Loucy (cell line): ENCODE results near the gene TRAF3IP3.

Source experiments
- H2AFZ ChIP-seq: fragments of 200-600 bp; sonication (generic); 2 replicates; pipeline ENCODE4 v1.6.0; 2016; ENCODE audit warnings: antibody characterized with exemption, mild to moderate bottlenecking, low read length, moderate library complexity
- H3F3A ChIP-seq: fragments of 200-600 bp; 2 replicates; pipeline ENCODE4 v1.6.0; 2016; ENCODE audit warnings: antibody characterized with exemption, low read depth, mild to moderate bottlenecking
- H3K27me3 ChIP-seq: fragments of 200-600 bp; sonication (generic); 2 replicates; pipeline ENCODE4 v1.6.1; 2014; ENCODE audit warnings: low read length, mild to moderate bottlenecking; ENCODE audit not compliant: insufficient read depth, poor library complexity, severe bottlenecking
- H3K36me3 ChIP-seq: fragments of 200-600 bp; sonication (generic); 2 replicates; pipeline ENCODE4 v1.6.1; 2016; ENCODE audit warnings: low read length; ENCODE audit not compliant: insufficient read depth
- H3K4me1 ChIP-seq: fragments of 200-600 bp; sonication (generic); 2 replicates; pipeline ENCODE4 v1.5.1; 2014; ENCODE audit warnings: low read length, mild to moderate bottlenecking; ENCODE audit not compliant: insufficient read depth, poor library complexity, severe bottlenecking
- H3K4me2 ChIP-seq: fragments of 200-600 bp; sonication (generic); 2 replicates; pipeline ENCODE4 v1.6.0; 2014; ENCODE audit warnings: antibody characterized with exemption, low read length, low read depth, mild to moderate bottlenecking; ENCODE audit not compliant: poor library complexity, severe bottlenecking
- H3K4me3 ChIP-seq: fragments of 200-600 bp; sonication (generic); 2 replicates; pipeline ENCODE4 v1.5.1; 2014; ENCODE audit warnings: low read length, mild to moderate bottlenecking, mixed read lengths; ENCODE audit not compliant: poor library complexity, severe bottlenecking
- H3K79me2 ChIP-seq: fragments of 200-600 bp; sonication (generic); 2 replicates; pipeline ENCODE4 v1.6.1; 2014; ENCODE audit warnings: low read length; ENCODE audit not compliant: insufficient read depth
- H3K9ac ChIP-seq: fragments of 200-600 bp; sonication (generic); 2 replicates; pipeline ENCODE4 v1.6.0; 2014; ENCODE audit warnings: mild to moderate bottlenecking, low read depth, low read length, moderate library complexity; ENCODE audit not compliant: poor library complexity, severe bottlenecking
- H3K9me2 ChIP-seq: fragments of 200-600 bp; sonication (generic); replicated peaks from 2 replicates; pipeline ENCODE4 v1.6.1; 2016; ENCODE audit warnings: low read depth, low read length, mixed read lengths
- H3K9me3 ChIP-seq: fragments of 200-600 bp; sonication (generic); 2 replicates; pipeline ENCODE4 v1.6.1; 2014; ENCODE audit warnings: mild to moderate bottlenecking, antibody characterized with exemption, low read length, low read depth; ENCODE audit not compliant: insufficient read depth
- H4K20me1 ChIP-seq: fragments of 200-600 bp; sonication (generic); 2 replicates; pipeline ENCODE4 v1.6.0; 2014; ENCODE audit warnings: antibody characterized with exemption, low read length, mild to moderate bottlenecking; ENCODE audit not compliant: insufficient read depth, poor library complexity, severe bottlenecking
- CTCF ChIP-seq: fragments of 200-600 bp; sonication (generic); conservative IDR thresholded peaks from 2 replicates; pipeline ENCODE4 v1.5.1; 2014; ENCODE audit warnings: mild to moderate bottlenecking, antibody characterized with exemption, low read length
- EZH2phosphoT487 ChIP-seq: fragments of 200-600 bp; IDR thresholded peaks from 2 replicates; pipeline ENCODE4 v1.6.1; 2018; ENCODE audit warnings: antibody characterized with exemption, mild to moderate bottlenecking, moderate library complexity, borderline replicate concordance

TRAF3IP3 gene

DNA sequence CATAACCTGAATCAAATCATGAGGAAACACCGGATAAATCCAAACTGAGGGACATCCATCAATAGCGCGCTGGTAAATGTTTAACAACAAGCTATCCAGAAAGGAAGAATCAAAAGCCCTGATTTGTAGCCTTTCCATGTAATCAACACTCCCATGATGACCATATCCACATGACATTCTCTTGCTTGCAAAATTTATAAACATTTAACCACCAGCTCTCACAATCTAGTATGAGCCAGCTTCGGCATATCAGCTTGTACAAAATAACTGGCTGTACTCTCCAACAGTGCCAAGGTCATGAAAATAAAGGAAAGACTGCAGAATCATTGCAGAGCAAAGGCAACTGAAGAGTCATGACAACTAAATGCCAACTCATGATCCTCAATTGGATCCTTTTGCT, 35.5 kb upstream of the TRAF3IP3 start:
- Histone ChIP-seq H3K27me3 (no peaks in the 10 kb centered on the region), H3K9me2 (no peaks in the 10 kb centered on the region), H3K9me3 (no peaks in the 10 kb centered on the region), H3K79me2 (no peaks in the 10 kb centered on the region), H2AFZ (no peak overlapping the region), H4K20me1 (no peaks in the 10 kb centered on the region), H3K9ac (no peak overlapping the region), H3K4me3 (no peak overlapping the region), H3K4me2 (no peak overlapping the region), H3K36me3 (no peaks in the 10 kb centered on the region), H3K4me1 (no peaks in the 10 kb centered on the region), H3F3A (no peaks in the 10 kb centered on the region)
- TF ChIP-seq EZH2phosphoT487 (no peak), CTCF (no peak)

- Histone ChIP-seq H3K4me2 (no peak overlapping the region), H3K9ac (no peak overlapping the region), H3K36me3 (no peaks in the 10 kb centered on the region), H3K79me2 (no peaks in the 10 kb centered on the region), H3K9me3 (no peaks in the 10 kb centered on the region), H3F3A (no peaks in the 10 kb centered on the region), H3K4me1 (no peaks in the 10 kb centered on the region), H2AFZ (no peak overlapping the region), H3K27me3 (no peaks in the 10 kb centered on the region), H3K4me3 (no peak overlapping the region), H3K9me2 (no peaks in the 10 kb centered on the region), H4K20me1 (no peaks in the 10 kb centered on the region)
- TF ChIP-seq EZH2phosphoT487 (no peak), CTCF (no peak)
These were observed 35.0 kb upstream of the TRAF3IP3 start for GRCh38 chr1:209720826-209721225.

DNA sequence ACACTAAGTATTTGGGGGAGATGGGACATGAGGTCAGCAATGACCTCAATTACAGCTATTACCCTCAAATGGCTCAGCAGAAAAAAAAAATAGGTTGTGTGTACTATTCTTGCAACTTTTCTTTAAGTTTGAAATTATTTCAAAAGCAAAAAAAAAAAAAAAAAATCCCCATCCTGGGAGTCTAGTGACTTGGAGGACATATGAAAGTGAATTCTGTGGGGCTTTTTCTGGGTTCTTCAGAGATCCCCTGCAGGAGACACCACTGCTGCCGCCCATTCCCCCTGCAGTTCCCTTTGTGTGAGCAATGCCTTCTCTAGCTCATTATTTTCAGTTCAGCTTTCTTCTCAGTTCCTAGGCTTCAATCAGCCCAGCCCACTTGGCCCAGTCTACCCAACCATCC, 34.5 kb upstream of the TRAF3IP3 start:
- Histone ChIP-seq H3K9ac (no peak overlapping the region), H4K20me1 (no peaks in the 10 kb centered on the region), H3F3A (no peaks in the 10 kb centered on the region), H3K36me3 (no peaks in the 10 kb centered on the region), H3K4me2 (no peak overlapping the region), H3K79me2 (no peaks in the 10 kb centered on the region), H3K4me1 (no peaks in the 10 kb centered on the region), H3K4me3 (no peak overlapping the region), H3K9me2 (no peaks in the 10 kb centered on the region), H2AFZ (no peak overlapping the region), H3K27me3 (no peaks in the 10 kb centered on the region), H3K9me3 (no peaks in the 10 kb centered on the region)
- TF ChIP-seq EZH2phosphoT487 = no peak
- no peak for TF ChIP-seq CTCF
